Bronchial epithelial cell (primary cell): ENCODE results near the gene PDE1C. TPM values are rescaled to one million over a fixed set of nuclear protein-coding genes. Genes with fewer than 3 reads are reported as not detected.

Source experiments
- DNase-seq: peaks from one replicate; pipeline ENCODE4 v3.0.0-alpha.2; 2010; ENCODE audit warnings: low read depth
- FAIRE-seq: peaks from 2 replicates; lab custom pipeline; 2011; peaks lifted over from hg19 to GRCh38; lab: Jason Lieb, UNC
- H3K27me3 ChIP-seq: 2 replicates; pipeline ENCODE4 v1.5.1; 2011; ENCODE audit warnings: low read length; ENCODE audit not compliant: control insufficient read depth, insufficient read depth
- H3K36me3 ChIP-seq: 2 replicates; pipeline ENCODE4 v1.5.1; 2011; ENCODE audit warnings: low read length; ENCODE audit not compliant: control insufficient read depth, insufficient read depth
- H3K4me3 ChIP-seq: 2 replicates; pipeline ENCODE4 v1.5.1; 2011; ENCODE audit warnings: mild to moderate bottlenecking, low read depth, low read length, control low read depth
- total RNA-seq: library from RNA; depleted of rRNA; stranded (reverse); fragments of >200 nt; gene quantifications from 2 replicates; pipeline ENCODE4 v1.2.1, GENCODE V29; 2014
- TF ChIP-seq, protein P1 (sequence below): IDR thresholded peaks from 2 replicates; pipeline ENCODE4 v1.5.1; 2011; ENCODE audit warnings: mild to moderate bottlenecking, moderate library complexity, low read length, control low read depth, inconsistent platforms; ENCODE audit not compliant: insufficient read depth, severe bottlenecking

PDE1C gene
- total RNA-seq, 1 donor from 2014 or later: not detected

DNA sequence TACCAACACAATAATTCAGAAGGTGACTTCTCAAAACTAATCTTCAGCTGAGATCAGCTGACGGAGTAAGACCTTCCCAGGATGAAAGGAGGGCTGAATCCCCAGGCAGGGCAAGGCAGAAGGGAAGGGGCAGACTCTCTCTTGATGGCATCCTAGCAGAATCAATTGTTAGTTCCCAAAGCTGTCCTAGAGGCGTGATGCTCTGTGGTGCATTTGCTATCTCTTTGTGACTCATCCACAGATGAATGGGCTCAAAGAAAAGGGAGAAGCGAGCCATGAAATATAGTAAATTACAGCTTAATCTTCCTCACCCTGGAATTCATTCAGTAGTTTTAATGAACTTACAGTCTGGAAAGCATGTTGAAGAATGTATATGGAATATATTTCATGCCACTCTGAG is 37.2 kb downstream of the PDE1C start:
- Histone ChIP-seq H3K4me3 (no peak overlapping the region), H3K36me3 (no peaks in the 10 kb centered on the region), H3K27me3 (no peaks in the 10 kb centered on the region)
- FAIRE-seq (no peak), DNase-seq (no peak)
- TF ChIP-seq, protein P1, sequence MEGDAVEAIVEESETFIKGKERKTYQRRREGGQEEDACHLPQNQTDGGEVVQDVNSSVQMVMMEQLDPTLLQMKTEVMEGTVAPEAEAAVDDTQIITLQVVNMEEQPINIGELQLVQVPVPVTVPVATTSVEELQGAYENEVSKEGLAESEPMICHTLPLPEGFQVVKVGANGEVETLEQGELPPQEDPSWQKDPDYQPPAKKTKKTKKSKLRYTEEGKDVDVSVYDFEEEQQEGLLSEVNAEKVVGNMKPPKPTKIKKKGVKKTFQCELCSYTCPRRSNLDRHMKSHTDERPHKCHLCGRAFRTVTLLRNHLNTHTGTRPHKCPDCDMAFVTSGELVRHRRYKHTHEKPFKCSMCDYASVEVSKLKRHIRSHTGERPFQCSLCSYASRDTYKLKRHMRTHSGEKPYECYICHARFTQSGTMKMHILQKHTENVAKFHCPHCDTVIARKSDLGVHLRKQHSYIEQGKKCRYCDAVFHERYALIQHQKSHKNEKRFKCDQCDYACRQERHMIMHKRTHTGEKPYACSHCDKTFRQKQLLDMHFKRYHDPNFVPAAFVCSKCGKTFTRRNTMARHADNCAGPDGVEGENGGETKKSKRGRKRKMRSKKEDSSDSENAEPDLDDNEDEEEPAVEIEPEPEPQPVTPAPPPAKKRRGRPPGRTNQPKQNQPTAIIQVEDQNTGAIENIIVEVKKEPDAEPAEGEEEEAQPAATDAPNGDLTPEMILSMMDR: no peak

DNA sequence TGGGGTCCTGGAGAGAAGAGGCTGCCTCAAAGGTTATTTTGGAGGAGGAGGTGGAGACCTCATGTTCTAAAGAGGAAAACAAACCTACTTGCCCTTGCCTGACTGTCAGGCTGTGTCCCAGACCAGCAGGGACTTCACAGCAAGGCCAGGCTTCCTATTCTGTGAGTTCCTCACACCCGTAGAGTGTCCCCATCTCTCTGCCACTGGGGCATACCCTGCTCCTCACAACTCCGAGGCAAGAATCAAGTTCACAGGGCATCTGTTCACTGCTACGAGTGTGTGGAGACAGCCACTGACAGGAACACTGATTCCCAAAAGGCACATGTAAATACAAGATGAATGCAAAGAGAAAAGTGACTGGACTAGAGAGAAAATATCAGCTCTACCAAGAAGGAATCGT is 38.0 kb downstream of the PDE1C start:
- no peak for FAIRE-seq

DNA sequence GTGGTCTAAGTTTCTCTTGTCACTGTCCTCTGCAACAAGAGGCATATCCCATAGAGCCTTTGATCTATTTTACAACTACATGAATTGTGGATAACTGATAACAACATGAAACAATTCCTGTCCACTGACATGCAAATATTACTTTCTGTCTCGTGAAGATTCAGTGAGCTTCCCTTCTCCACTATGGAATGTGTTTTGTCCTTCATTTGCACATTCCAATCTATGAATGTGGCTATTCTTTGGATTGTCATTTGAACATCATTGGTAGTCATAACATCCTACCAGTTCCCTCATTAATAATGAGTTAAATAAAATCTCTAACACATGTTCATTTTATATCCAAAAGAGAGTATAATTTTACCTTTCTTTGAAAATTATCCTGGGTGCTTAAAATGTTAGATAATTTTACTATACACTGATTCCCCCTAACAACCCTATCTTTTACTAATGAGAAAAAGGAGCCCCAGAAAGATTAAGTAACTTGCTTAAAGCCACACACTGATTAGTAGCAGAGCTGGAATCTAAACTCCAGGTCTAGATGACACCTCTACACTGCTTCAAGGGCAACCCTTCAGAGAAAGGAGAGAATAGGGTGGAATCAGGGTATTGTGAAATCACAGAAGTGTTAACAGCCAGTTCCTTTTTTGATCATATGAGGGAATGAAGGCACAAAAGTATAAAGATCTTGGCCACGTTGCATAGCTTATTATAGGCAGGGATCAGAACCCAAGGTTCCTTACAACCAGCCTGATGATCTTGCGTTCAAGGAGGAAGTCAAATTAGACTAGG is 39.1 kb downstream of the PDE1C start:
- TF ChIP-seq, protein P1: no peak
- FAIRE-seq (no peak), DNase-seq (no peak)
- Histone ChIP-seq H3K27me3 (no peaks in the 10 kb centered on the region), H3K36me3 (no peaks in the 10 kb centered on the region), H3K4me3 (no peak overlapping the region)

More for the DNA sequence above, 38.0 kb downstream of the PDE1C start:
- Histone ChIP-seq H3K27me3 (no peaks in the 10 kb centered on the region), H3K4me3 (no peak overlapping the region), H3K36me3 (no peaks in the 10 kb centered on the region)
- TF ChIP-seq, protein P1: no peak
- no peak for DNase-seq

DNA sequence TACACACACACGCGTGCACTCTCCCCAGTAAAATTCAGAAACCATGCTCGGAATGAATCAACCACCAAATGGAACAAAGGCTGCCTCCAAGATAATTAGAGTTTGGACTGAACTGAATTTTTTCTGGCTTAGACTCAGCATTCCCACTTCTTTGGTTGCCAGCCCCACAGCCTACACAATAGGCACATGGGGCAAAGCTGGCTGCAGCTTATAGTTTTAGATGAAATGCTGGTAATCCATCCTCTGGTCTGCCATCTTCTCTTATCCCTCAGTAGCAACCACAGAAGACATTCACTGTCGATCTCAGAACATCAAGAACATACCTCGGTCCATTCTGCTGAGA is 44.2 kb downstream of the PDE1C start:
- no peak overlapping the region for H3K4me3 ChIP-seq
- FAIRE-seq: no peak
- TF ChIP-seq, protein P1: no peak

DNA sequence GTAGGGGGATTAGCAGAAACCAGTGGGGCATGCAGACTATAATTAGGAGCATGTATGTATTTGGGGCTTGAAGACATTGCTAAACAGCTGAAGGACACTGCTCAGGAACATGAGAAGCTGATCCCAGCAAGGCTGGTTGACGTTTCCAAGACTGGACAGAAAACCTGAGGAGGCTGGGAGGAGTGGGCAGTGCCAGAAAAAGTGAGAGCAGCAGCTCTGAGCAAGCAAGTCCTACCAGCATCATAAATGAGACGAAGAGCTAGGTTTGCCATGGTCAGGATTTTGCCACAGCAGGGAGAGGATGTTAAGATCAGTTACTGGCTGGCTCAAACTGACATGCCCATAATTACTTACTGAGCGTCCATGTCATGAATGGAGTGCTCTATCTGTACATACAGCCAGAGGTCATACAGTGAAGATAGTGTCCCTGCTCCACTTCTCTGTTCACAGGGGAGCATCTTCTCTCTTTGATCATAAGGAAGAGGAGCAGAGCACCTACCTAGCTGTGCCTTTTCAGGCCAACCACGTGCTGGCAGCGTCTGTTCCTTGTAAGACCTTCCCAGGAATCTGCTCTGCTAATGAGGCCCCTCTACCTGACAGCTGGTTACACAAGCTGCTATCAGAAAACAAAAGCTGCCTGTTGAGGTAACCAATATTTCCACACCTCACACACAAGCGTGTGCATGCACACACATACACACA is 44.7 kb downstream of the PDE1C start:
- TF ChIP-seq, protein P1: no peak
- FAIRE-seq: no peak
- DNase-seq: no peak
- Histone ChIP-seq H3K27me3 (no peaks in the 10 kb centered on the region), H3K36me3 (no peaks in the 10 kb centered on the region), H3K4me3 (no peak overlapping the region)

More for the DNA sequence above, 44.2 kb downstream of the PDE1C start:
- H3K27me3 ChIP-seq: no peaks in the 10 kb centered on the region
- no peaks in the 10 kb centered on the region for H3K36me3 ChIP-seq
- no peak for DNase-seq

DNA sequence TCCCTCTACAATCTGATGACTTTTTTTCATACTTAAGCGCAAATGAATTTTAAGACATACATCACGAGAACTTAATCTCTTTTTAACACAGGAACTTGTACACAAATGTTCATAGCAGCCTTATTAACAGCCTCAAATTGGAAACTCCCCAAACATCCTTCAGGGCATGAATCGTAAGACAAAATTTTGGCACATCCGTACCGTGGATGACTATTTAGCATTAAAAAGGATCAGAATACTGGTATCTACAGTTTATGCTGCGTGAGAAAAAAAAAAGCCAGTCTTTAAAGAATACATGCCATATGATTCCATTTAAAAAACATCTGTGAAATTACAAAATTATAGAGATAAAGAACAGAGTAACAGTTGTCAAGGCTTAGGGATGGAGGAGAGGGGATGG is 46.8 kb downstream of the PDE1C start:
- FAIRE-seq (no peak), DNase-seq (no peak)
- Histone ChIP-seq H3K4me3 (no peak overlapping the region), H3K27me3 (no peaks in the 10 kb centered on the region), H3K36me3 (no peaks in the 10 kb centered on the region)
- TF ChIP-seq, protein P1: no peak
